NCI-H1092 treated with DMSO at 0.1 percent for 48 hours (cell line): ENCODE data around the gene VSIG10L2.

ENCODE experiments used
- DNase-seq: peaks from one replicate; lab custom pipeline; 2025; lab: John Stamatoyannopoulos, UW

The VSIG10L2 gene

DNA sequence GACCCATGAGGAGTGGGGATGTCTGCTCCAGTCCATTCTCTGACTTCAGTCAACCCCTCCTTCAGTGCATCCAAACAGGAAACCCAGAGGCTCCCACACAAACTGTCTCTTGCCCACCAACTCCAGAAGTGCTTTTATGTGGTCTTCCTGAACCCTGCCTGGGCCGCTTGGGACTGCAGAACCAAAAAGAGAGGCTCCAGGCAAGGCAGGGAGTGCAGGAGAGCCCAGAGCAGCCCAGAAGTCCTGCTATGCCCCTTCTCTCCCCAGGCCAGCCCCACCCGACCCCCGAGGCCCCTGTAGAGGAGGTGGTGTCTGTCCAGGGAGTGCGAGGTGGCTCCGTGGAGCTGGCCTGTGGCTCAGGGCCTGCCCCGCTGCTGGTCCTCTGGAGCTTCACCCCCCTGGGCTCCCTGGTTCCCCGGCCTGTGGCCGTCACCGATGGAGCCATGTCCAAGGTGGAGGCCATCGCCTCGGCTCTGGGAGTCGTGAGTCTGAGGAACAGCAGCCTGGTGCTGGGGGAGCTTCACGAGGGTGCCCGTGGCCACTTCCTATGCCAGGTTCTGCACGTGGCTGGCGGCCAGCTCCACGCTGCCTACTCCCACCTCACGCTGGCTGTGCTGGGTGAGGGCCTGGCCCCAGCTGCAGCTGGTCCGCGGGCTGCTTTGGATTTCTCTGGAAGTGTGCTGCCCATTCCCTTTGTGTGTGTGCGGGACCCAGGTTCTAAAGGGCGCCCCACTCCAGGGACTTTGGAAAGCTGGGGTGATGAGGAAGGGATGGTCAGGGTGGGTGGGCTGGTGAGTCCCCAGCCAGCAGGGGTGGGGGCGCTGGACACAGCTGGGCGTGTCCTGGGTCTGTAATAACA, 1.8 kb downstream of the VSIG10L2 start:
- DNase-seq, result no peak

DNA sequence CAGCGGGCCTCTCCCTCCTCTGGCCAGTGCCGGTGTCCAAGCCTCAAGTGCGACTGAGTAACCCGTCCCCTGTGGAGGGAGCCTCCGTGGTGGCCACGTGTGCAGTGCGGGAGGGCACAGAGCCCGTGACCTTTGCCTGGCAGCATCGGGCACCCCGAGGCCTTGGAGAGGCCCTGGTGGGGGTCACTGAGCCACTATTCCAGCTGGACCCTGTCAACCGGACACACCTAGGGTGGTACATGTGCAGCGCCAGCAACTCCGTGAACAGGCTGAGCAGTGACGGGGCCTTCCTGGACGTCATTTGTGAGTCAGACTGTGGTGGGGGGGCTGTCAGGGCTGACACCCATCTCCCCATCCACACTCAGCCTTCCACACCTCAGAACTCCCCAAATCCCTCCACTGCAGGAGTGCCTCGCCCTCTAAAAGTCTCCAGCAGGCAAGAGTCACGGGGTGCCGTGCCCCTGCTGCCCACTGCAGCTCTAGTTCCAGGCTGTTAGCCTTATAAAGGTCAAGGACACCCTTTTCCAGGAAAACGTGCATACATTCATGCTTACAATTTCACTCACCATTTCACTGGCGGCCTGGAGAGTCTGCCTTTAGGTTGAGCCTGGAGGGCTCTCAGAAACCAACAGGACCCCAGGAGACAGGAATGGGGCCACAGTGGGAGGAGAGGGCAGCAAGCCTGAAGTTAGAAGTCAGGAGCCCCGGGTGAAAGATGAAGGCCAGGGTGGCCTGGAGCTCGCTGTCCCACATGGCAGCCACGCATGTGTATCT, 2.6 kb downstream of the VSIG10L2 start:
- no peak for DNase-seq

DNA sequence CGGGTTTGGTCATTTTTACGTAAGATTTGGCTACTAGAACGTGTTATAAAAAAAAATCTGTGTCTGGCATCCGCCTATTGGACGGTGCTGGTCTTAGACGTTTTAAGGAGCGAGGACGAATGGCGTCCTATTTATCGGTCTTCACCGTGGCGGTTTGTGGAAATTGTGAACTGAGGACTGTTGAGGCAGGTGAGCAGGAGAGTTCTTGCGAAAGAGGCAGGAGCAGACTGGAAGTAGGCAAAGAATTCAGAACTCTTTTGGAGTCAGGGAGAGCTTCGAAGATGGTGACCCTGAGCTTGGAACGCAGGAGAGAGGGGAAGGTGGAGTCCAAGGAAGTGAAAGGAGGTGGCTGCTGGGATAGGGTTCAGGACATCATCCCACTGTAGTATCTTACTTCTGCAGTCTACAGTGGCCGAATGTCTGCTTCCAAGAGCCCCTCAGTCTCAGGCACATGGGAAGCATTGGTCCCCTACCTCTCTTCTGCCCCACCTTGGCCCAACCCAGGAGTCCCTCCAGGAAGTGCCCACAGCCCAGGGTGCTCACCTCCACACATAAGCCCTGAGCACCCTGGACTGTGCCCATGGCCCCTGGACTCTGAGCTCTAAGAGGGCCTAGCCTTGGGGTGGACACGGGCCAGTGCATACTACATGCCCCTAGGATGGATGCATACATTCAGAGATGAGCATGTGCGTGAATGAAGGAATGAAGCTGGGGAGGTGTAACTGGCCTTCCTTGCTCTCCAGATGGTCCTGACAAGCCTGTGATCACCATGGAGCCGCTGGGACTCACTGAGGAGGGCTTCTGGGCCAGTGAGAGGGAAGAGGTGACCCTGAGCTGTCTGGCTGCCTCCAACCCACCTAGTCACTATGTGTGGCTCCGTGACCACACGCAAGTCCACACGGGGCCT, 3.7 kb downstream of the VSIG10L2 start:
- DNase-seq, result no peak

DNA sequence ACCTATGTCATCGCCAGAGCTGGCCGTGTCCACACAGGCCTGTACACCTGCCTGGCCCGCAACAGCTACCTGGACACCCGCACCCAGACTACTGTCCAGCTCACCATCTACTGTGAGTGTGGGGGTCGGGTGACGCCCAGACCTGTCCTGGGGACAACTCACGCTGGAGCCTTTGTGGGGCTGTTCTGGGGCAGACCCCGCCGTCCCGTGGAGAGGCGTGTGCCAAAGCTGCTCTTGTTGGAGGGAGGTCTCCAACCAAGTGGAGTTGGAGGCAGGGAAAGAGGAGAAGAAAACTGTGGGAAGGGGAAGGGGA, 4.3 kb downstream of the VSIG10L2 start:
- DNase-seq, result no peak

DNA sequence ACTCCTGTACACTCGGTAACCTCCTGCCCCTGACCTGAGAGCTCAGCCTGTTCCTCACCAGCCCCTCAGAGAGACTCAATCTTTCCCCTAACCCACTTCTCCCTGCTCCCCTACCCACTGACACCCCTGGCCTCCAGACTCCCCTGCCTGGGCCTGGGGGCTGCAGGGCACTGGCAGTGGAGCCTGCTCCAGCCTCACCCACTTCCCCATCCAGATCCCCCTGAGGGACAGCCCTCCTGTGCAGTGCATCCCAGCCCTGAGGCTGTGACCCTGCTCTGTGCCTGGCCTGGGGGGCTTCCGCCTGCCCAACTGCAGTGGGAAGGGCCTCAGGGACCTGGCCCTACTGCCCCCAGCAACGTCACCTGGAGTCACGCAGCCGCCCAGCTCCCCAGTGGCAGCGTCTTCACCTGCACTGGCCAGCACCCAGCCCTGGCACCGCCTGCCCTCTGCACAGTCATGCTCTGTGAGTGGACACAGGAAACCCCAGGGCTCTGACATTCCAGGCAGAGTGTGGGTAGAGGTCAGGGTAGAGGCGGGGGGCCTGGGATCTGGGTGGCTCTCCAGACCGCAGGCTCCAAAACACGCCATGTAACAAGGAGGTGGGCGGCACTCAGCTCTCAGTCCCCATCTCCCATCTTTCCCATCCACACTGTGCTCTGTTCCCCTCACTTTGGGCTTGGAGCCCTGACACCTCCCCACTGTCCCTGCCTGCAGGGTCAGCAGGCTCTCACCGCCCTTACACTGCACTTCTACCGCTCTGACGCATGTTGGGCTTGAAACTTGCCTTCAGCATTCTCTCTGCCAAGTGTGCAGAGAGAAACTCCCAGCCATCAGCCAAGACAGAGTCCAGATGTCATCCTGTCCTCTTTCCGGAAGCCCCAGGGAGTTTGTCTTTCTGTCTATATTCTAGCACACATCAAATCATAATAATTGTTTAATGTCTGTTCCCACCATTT, 5.1 kb downstream of the VSIG10L2 start:
- no peak for DNase-seq

DNA sequence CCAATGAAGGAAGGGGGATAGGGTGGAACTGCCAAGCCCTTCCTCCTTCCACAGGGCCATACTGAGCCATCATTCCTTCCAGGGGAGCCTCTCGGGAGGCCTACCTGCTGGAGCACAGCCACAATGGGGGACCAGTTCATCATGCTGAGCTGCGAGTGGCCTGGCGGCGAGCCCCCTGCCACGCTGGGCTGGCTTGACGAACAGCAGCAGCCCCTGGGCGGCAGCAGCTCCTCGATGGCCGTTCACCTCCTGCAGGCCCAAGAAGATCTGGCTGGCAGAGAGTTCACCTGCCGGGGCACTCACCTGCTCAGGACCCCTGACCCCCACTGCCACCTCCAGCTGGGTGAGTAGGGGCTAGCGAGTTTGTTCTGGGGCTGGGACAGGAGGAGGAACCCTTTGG, 5.9 kb downstream of the VSIG10L2 start:
- no peak for DNase-seq

DNA sequence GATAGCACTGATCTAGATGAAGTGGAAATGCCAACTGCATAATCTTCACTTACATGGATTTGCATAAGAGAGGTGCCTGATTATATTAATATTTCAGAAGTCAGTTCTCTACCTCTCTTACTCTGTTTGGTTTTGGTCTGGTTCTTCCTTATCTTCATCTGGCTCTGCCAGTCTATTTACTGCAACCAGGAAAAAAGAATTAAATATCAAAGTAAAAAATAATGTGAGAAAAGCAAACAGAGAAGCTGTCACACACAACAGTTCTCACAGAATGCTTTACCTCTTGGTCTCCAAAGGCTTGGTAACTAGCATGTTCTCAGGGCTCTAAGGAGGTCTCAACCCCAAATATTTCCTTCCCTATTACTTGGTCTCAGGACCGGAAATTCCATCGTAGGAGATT, 6.7 kb downstream of the VSIG10L2 start:
- DNase-seq, result no peak

DNA sequence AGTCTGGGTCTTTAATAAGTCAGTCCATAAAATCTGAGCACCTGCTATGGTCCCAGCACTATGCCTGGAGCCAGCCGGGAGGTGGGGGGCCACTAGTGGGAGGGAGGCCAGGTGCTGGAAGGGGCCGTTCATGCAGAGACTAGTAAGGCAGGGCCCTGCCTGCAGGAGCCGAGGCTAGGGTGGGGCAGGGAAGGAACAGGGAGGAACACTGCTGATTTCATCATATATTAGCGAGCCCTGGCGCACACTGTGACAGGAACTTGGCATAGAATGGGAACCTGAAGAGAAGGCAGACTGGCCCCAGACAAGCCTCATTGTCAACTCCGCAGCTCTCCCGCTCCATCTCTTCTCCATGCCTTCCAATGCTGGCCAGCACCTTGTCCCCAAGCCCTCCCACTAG, 7.1 kb downstream of the VSIG10L2 start:
- peak; percentile 30 for DNase-seq

DNA sequence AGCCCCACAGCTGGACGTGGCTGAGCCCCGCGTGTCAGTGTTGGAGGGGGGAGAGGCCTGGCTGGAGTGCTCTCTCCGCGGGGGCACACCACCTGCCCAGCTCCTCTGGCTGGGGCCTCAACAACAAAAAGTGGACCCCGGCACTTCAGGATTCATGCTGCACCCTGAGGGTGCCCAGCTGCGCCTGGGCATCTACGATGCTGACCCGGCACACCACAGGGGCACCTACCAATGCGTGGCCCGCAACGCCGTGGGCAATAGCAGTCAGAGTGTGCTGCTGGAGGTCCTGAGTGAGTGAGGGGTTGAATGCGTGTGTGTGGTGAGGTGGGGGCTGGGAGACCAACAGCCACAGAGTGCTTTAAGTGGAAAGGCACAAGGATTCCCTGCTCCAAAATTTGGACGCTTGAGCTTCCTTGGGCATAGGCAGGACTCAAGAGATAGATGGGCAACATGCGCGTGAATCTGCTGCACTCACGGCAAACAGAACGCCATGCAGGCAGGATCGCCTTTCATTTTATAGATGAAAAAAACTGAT, 7.6 kb downstream of the VSIG10L2 start:
- no peak for DNase-seq

DNA sequence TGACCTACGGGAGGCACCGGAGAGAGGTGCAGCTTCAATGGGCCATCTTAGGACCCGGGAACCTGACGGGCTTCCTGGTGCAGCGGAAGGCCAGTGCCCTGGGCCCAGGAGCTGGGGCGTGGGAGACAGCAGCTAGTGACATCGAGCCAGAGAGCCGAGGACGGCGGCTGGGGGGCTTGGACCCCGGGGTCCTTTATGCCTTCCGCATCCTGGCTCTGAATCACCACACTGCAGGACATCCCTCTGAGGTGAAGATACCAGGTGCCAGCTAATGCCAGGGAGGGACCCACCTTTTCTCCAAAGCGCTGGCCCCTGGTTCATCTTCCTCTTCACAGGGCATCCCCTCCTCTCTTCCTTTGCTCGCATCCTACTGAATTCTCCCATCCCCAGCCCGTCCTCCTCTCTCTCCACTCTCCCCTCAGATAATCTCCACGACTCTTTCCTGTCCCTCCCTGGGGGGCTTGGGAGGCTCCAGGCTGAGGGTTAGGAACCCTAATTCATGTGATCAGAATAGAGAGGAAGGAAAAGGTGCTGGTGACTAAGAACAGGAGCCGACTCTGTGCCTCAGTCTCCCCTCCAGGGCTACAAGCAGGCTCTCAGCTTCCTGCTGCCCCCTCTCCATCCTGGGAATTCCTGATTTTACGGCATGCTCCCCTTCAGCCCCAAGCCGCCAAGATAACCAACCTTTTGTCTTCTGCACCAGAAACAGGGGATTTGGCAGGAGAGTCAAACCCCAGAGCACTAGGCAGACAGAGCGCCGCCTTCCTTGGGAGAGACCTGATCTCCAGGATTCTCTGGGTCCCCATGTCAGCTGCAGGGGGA, 8.5 kb downstream of the VSIG10L2 start:
- DNase-seq, result no peak

DNA sequence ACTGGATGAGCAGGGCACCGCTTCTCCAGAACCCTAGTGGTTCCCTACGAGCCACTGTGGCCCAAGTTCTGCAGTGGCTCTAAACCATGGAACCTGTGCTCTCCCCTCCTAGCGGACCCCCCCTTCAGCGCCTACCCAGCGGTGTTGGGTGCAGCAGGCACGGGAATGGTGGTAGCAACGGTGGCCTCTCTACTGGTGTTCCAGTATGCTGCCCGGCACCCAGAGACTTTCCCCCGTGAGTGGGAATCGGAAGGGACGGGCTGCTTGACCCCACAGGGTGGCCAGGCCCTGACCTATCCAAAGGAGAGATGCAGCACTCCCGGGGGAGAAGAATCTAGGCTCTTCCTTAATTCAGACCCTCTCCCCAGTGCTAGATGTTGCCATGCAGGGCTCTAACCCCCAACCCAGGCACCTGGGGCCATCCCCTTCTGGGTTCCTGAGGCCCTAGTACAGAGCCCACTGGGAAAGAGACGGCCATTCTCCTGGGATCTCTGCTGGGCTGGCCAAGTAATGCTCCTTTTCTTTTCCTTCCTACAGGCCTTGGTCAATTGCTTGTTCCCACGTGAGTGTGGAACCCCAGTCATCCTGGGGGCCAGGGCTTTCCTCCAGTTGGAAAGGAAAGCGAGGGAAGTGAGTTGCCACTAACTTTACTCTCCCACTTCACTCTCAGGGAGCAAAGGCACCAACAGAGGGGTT, 9.2 kb downstream of the VSIG10L2 start:
- no peak for DNase-seq

DNA sequence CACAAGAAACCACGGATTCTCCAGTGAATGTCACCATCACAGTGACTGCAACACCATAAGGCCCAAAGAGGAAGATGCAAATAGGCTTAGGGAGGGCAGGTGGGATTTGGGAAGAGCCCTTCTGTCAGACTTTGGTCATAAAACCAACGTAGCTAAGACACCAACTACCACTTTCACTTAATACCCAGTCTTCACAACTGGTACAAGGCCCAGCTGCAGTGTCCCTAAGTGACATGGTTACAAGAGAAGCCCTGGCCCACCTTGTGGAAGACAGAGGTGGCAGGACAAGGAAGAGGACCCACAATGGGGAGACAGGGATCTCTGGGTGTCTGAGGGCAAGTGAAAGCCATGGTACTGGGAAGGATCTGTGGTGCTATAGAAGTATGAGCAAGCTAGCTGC, 10.0 kb downstream of the VSIG10L2 start:
- no peak for DNase-seq

DNA sequence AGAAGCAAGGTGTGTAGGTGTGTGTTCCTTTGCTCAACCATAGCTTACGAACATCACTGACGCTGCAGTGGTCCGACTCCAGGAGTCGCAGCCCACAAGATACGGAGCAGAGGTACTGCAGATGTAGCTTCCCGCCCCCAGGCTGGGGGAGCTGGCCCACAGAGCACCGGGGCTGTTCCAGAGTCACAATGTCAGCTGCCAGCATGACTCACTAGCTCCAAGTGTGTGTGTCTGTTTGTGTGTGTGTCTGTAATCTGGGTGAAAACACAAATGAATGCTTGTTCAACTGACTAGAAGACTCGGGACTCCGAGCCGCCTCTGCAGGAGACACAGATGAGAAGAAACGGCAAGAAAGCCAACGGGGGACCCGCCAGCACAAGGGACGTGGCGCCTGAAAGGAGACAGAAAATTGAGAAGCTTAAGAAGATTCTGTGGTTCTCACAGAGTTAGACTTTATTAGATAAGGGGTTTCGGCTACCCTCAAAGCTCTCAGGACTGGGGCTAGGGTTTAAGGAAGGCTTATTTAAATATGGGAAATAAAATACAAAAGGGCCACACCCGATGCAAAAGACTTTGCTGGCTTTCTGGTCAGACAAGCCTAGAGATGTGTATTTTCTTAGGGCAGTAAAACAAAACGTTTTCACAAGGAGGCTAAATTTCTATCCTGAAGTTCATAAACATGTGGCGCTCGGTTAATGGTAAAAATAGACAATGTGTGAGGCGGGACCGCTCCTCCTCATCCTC, 10.7 kb downstream of the VSIG10L2 start:
- no peak for DNase-seq

DNA sequence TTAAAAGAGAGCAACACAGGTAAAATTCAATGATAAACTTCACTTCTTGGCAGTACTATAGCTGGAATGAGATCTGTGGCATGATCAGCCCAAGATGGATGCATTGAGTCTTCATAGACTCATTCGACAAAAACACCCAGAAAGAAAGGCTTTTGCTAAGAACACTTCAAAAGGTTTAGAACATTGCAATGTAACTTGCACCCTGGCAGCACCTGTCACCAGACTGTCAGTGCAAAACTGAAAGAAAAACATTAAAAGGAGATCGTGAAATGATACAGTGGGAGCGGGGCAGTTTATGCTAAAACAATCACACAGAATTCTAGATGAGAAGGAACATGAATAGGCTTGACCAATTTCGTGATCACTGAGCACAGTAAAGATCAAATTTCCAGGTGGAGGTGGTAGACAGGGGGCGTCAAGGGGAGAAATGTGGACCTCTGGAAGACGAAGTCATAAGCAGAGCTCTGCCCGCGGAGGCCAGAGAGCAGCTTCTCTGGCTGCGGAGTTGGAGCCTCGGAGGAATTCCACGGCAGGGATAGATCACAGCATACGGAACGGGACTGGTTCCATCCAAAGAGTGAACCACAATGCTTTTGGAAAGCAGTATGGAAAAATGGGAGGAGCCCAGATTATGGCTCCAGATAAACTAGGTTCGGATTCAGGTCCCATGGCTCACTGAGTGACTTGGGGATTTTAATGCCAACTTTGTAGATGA, 11.9 kb downstream of the VSIG10L2 start:
- no peak for DNase-seq

DNA sequence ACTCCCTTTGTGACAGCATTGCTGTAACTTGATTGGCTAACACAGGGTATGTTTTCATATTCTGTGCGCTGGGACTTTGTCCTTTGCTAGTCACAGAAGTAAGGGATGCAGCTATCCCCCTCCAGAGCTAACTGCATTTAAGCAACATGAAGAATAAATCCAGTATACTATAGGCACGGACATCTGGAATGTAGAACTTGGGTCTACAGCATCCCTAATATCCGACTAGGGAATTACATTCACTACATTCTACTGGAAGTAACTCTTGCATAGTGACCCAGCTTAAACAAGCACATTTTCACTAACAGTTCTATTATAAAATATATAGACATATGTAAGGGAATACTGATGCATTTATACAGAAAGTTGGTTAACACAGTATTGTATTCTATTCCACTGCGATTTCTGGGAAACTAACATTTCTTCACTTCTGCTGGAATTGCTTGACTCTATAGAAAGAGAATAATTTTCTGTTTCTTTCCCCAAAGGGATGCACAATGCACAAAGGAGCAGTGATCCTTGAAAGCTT, 13.1 kb downstream of the VSIG10L2 start:
- no peak for DNase-seq

DNA sequence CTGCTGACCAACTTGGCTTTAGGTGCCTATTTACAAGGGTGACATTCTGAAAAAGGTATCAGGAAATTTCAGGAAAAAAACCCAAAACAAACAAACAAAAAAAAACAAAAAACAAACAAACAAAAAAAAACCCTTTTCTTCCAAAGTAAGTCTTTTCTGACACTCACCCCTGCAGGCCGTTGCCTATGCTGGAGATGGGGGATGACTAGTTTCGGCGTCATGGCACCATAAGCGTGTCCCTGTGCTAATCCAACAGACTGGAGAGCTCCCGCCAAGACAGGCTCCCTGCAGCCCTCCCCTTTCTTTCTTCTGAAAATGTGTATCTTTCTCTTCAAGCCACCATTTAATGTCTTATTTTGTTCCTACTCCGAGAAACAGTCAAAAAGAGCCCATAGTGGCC, 13.7 kb downstream of the VSIG10L2 start:
- DNase-seq, result no peak

DNA sequence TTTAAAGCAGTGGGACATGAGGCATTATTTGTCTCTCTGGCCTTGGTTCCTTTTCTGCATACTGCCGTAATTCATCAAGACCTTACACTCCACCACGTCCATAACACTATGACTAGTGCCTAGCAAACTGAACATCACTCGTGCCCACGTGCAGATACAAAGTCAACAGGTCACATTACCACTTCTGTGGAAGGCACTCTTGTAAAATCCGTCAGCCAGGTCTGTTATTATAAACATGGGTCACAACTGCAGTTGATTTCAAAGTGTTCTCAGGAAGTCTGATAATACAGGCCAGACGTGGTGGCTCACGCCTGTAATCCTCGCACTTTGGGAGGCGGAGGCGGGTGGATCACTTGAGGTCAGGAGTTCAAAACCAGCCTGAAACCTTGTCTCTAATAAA, 14.1 kb downstream of the VSIG10L2 start:
- no peak for DNase-seq

DNA sequence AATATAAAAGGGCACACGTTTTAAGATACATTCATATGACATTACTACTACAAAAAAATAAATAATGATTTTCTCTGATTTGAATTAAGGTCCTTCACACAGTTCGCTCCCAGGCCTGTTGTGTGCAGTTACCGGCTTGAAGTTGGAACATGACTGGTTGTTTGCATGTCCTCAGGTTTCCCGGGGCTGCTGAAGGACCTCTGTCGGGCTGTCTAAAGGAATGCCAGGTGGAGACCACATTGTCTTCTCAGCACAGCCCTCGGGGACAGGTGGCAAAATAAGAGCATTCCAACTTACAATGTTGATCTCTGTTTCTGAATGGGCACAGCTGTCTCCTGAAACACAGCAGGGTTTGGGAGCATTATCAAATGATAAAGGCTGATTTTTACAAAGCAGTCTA, 14.9 kb downstream of the VSIG10L2 start:
- no peak for DNase-seq
